HepG2 (cell line): ENCODE results near the gene B3GNT9. TPM values are rescaled to one million over a fixed set of nuclear protein-coding genes. Genes with fewer than 3 reads are reported as not detected.

ENCODE experiments used
- AKAP8 ChIP-seq: sonication (generic); formaldehyde crosslinking; IDR thresholded peaks from 2 replicates; pipeline ENCODE4 v1.5.1; 2020; ENCODE audit warnings: mild to moderate bottlenecking, missing genetic modification reagents
- ARNT ChIP-seq: fragments of 450-650 bp; IDR thresholded peaks from 2 replicates; pipeline ENCODE4 v1.6.1; 2017
- FLYWCH1 ChIP-seq: sonication (generic); formaldehyde crosslinking; IDR thresholded peaks from 2 replicates; pipeline ENCODE4 v1.8.1; 2023; ENCODE audit warnings: mild to moderate bottlenecking, missing genetic modification reagents
- FOXA1 ChIP-seq, 2 experiments: fragments of 450-650 bp in 1 of 2; sonication (generic) in 1 of 2; formaldehyde crosslinking in 1 of 2; IDR thresholded peaks; 2 replicates each; pipeline versions ENCODE4 v1.4.0 to v1.6.1; 2016 to 2020; ENCODE audit warnings: missing genetic modification reagents in 1 of 2
- LCORL ChIP-seq, 2 experiments: fragments of 450-650 bp in 1 of 2; sonication (generic) in 1 of 2; formaldehyde crosslinking in 1 of 2; IDR thresholded peaks; 2 replicates each; pipeline versions ENCODE4 v1.5.0 to v1.6.1; 2017 to 2020; ENCODE audit warnings: antibody characterized with exemption in 1 of 2, missing genetic modification reagents in 1 of 2
- MXI1 ChIP-seq: IDR thresholded peaks from 3 replicates; pipeline ENCODE4 v1.6.1; 2012; ENCODE audit warnings: low read depth, low read length, inconsistent platforms, borderline replicate concordance
- PCBP2 ChIP-seq: fragments of 200-400 bp; formaldehyde crosslinking; optimal IDR thresholded peaks from 2 replicates; pipeline ENCODE3; 2018; ENCODE audit warnings: low read length, low read depth; ENCODE audit not compliant: poor library complexity, severe bottlenecking
- POLR2G ChIP-seq: fragments of 200-400 bp; formaldehyde crosslinking; IDR thresholded peaks from 2 replicates; pipeline ENCODE4 v1.6.1; 2018; ENCODE audit warnings: mild to moderate bottlenecking, low read depth, low read length, moderate library complexity
- SMYD3 ChIP-seq: sonication (generic); formaldehyde crosslinking; IDR thresholded peaks from 2 replicates; pipeline ENCODE4 v1.8.1; 2023; ENCODE audit warnings: mild to moderate bottlenecking, missing genetic modification reagents
- TMF1 ChIP-seq: sonication (generic); formaldehyde crosslinking; IDR thresholded peaks from 2 replicates; pipeline ENCODE4 v1.8.1; 2022; ENCODE audit warnings: low read depth, missing genetic modification reagents
- TOE1 ChIP-seq: sonication (generic); formaldehyde crosslinking; IDR thresholded peaks from 2 replicates; pipeline ENCODE4 v1.4.0; 2020; ENCODE audit warnings: mild to moderate bottlenecking, missing genetic modification reagents
- ZBTB20 ChIP-seq: sonication (generic); formaldehyde crosslinking; IDR thresholded peaks from 2 replicates; pipeline ENCODE4 v1.8.1; 2023; ENCODE audit warnings: missing genetic modification reagents, low read depth, mild to moderate bottlenecking, borderline replicate concordance
- ZIK1 ChIP-seq: sonication (generic); formaldehyde crosslinking; IDR thresholded peaks from 2 replicates; pipeline ENCODE4 v1.5.0; 2020; ENCODE audit warnings: mild to moderate bottlenecking, low read depth, missing genetic modification reagents, borderline replicate concordance
- ZMYM4 ChIP-seq: sonication (generic); formaldehyde crosslinking; IDR thresholded peaks from 2 replicates; pipeline ENCODE4 v1.8.1; 2023; ENCODE audit warnings: mild to moderate bottlenecking, missing genetic modification reagents
- ZNF160 ChIP-seq: sonication (generic); formaldehyde crosslinking; IDR thresholded peaks from 2 replicates; pipeline ENCODE4 v1.8.0; 2022; ENCODE audit warnings: mild to moderate bottlenecking, inconsistent platforms, missing genetic modification reagents
- ZNF337 ChIP-seq: sonication (generic); formaldehyde crosslinking; IDR thresholded peaks from 2 replicates; pipeline ENCODE4 v1.5.1; 2020; ENCODE audit warnings: missing genetic modification reagents, low read depth, mild to moderate bottlenecking, borderline replicate concordance
- ZNF431 ChIP-seq: sonication (generic); formaldehyde crosslinking; IDR thresholded peaks from 2 replicates; pipeline ENCODE4 v1.9.0; 2022; ENCODE audit warnings: missing genetic modification reagents, low read depth, mild to moderate bottlenecking, borderline replicate concordance
- ZNF441 ChIP-seq: sonication (generic); formaldehyde crosslinking; IDR thresholded peaks from 2 replicates; pipeline ENCODE4 v1.7.0; 2021; ENCODE audit warnings: missing genetic modification reagents, borderline replicate concordance
- ZNF589 ChIP-seq: sonication (generic); formaldehyde crosslinking; conservative IDR thresholded peaks from 2 replicates; pipeline ENCODE4 v1.8.0; 2022; ENCODE audit warnings: mild to moderate bottlenecking, moderate library complexity, missing genetic modification reagents
- ZNF777 ChIP-seq: sonication (generic); formaldehyde crosslinking; IDR thresholded peaks from 2 replicates; pipeline ENCODE4 v1.4.0; 2020; ENCODE audit warnings: missing genetic modification reagents
- polyA plus RNA-seq, 8 experiments: library from polyadenylated mRNA; depleted of rRNA in 3 of 8; stranded (reverse) in 7 of 8; unstranded in 1 of 8; fragments of >200 nt; fragmentation: Illumina TruSeq in 4 of 8; extraction: Trizol in 4 of 8; gene quantifications; 2 replicates each; pipeline versions ENCODE4 v1.2.1 to v1.2.3, GENCODE V29; 2011 to 2016; ENCODE audit warnings: low read depth in 4 of 8, missing spikeins in 1 of 8, mixed read lengths in 1 of 8; ENCODE audit not compliant: insufficient read depth in 1 of 8
- total RNA-seq, 5 experiments: library from RNA; depleted of rRNA; stranded (reverse); fragments of >200 nt; fragmentation: Illumina TruSeq; extraction: Trizol; gene quantifications; 2 replicates each; pipeline ENCODE4 v1.2.3, GENCODE V29; 2016; ENCODE audit warnings: low read depth in 1 of 5
- TF ChIP-seq, protein P1 (sequence below): sonication (generic); formaldehyde crosslinking; IDR thresholded peaks from 2 replicates; pipeline ENCODE4 v1.4.0; 2020; ENCODE audit warnings: missing genetic modification reagents
- TF ChIP-seq, protein P2 (sequence below): IDR thresholded peaks from 2 replicates; pipeline ENCODE4 v1.6.1; 2016; ENCODE audit warnings: low read depth, control low read depth

The B3GNT9 gene
- total and polyA plus RNA-seq, 2 of the 13 experiments (the other 11 are each of a cell fraction or from before 2014, with no cell fraction given) = 1.5 to 3.1 TPM

DNA sequence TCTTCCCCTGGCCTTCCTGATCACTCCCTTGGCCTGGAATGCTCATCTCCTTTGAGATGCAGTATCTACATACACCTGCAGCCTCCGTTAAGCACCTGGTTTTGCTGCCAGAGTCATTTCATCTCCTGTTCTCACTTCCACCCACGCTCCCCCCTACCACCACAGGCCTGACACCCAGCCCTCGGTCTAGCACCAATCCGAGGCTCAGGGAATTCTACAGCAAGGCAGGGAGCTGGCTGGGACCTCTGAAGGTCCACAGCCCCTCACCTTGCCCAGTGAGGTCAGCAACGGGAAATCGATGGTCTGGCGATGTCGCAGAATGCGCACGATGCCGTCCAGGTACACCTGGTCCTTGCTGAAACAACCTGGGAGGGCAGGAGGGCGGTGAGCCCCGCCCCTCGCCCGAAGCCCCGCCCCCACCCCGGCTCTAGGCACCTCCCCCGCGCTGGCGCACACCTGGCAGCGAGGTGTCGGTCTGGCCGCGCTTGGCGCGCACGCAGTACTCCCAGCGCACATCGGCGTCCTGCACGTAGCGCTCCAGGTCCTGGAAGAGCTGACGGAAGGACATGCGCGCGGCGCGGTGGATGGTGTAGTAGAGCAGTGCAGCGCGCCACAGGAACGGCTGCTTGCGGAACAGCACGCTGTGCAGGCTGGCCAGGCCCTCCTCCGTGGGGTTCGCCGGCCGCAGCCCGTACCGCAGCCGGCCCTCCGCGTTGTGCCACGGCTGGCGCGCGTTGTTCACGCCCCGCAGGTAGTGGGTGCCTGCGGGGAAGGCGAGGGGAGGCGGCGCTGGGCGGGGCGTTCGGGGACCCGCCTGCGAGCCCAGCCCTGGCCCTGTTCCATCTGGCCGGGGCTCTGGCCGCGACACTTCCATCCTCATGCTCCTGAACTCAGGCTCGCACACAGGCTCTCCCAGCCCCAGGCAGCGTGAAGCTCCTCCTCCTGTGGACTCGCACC, 27.2 kb upstream of the B3GNT9 start (continued):
- peak; percentile 59 for TF ChIP-seq POLR2G
- peak; percentile 98 for TF ChIP-seq AKAP8 (CRISPR knock-in tag)
- TF ChIP-seq ZNF589 (CRISPR knock-in tag) = peak; percentile 77; the same call in 1 of the 2 replicates
- TF ChIP-seq ZNF160 = peak; percentile 79
- 0 out of 2 replicates have a peak, but pooled peaks have one; percentile 25 for TF ChIP-seq ZNF441 (CRISPR knock-in tag)
- TF ChIP-seq ZNF337 (CRISPR knock-in tag) = 0 out of 2 replicates have a peak, but pooled peaks have one; percentile 66
- TF ChIP-seq FLYWCH1 (CRISPR knock-in tag) = 0 out of 2 replicates have a peak, but pooled peaks have one; percentile 8
- peak; percentile 68; the same call in 1 of the 2 replicates for TF ChIP-seq ZIK1 (CRISPR knock-in tag)
- TF ChIP-seq ZNF431 = 0 out of 2 replicates have a peak, but pooled peaks have one; percentile 28
- TF ChIP-seq TMF1 (CRISPR knock-in tag) = peak; percentile 51; the same call in 1 of the 2 replicates
- TF ChIP-seq LCORL (IDR thresholded peaks at IDR 0.05) = no peak
- TF ChIP-seq LCORL (CRISPR knock-in tag; IDR thresholded peaks at IDR 0.05) = peak; percentile 84; the same call in 1 of the 2 replicates
- TF ChIP-seq ARNT = no peak
- no peak for TF ChIP-seq TOE1 (CRISPR knock-in tag)
- peak; percentile 75 for TF ChIP-seq ZNF777 (CRISPR knock-in tag)
- no peak for TF ChIP-seq FOXA1 (IDR thresholded peaks at IDR 0.05)
- TF ChIP-seq FOXA1 (CRISPR knock-in tag; IDR thresholded peaks at IDR 0.05) = peak; percentile 34; the same call in 1 of the 2 replicates
- TF ChIP-seq, protein P1, sequence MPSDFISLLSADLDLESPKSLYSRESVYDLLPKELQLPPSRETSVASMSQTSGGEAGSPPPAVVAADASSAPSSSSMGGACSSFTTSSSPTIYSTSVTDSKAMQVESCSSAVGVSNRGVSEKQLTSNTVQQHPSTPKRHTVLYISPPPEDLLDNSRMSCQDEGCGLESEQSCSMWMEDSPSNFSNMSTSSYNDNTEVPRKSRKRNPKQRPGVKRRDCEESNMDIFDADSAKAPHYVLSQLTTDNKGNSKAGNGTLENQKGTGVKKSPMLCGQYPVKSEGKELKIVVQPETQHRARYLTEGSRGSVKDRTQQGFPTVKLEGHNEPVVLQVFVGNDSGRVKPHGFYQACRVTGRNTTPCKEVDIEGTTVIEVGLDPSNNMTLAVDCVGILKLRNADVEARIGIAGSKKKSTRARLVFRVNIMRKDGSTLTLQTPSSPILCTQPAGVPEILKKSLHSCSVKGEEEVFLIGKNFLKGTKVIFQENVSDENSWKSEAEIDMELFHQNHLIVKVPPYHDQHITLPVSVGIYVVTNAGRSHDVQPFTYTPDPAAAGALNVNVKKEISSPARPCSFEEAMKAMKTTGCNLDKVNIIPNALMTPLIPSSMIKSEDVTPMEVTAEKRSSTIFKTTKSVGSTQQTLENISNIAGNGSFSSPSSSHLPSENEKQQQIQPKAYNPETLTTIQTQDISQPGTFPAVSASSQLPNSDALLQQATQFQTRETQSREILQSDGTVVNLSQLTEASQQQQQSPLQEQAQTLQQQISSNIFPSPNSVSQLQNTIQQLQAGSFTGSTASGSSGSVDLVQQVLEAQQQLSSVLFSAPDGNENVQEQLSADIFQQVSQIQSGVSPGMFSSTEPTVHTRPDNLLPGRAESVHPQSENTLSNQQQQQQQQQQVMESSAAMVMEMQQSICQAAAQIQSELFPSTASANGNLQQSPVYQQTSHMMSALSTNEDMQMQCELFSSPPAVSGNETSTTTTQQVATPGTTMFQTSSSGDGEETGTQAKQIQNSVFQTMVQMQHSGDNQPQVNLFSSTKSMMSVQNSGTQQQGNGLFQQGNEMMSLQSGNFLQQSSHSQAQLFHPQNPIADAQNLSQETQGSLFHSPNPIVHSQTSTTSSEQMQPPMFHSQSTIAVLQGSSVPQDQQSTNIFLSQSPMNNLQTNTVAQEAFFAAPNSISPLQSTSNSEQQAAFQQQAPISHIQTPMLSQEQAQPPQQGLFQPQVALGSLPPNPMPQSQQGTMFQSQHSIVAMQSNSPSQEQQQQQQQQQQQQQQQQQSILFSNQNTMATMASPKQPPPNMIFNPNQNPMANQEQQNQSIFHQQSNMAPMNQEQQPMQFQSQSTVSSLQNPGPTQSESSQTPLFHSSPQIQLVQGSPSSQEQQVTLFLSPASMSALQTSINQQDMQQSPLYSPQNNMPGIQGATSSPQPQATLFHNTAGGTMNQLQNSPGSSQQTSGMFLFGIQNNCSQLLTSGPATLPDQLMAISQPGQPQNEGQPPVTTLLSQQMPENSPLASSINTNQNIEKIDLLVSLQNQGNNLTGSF (CRISPR knock-in tag) = no peak
- no peak for TF ChIP-seq PCBP2
- TF ChIP-seq, protein P2, sequence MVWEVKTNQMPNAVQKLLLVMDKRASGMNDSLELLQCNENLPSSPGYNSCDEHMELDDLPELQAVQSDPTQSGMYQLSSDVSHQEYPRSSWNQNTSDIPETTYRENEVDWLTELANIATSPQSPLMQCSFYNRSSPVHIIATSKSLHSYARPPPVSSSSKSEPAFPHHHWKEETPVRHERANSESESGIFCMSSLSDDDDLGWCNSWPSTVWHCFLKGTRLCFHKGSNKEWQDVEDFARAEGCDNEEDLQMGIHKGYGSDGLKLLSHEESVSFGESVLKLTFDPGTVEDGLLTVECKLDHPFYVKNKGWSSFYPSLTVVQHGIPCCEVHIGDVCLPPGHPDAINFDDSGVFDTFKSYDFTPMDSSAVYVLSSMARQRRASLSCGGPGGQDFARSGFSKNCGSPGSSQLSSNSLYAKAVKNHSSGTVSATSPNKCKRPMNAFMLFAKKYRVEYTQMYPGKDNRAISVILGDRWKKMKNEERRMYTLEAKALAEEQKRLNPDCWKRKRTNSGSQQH = peak; percentile 85
- peak; percentile 62; the same call in 1 of the 3 replicates for TF ChIP-seq MXI1
- TF ChIP-seq SMYD3 (CRISPR knock-in tag) = no peak
- TF ChIP-seq ZBTB20 = peak; percentile 44; the same call in 1 of the 2 replicates
- peak; percentile 47; the same call in 1 of the 2 replicates for TF ChIP-seq ZMYM4
